Heart left ventricle (tissue), 13 donors: ENCODE results near the gene LEPR.

Experiments
- POLR2A ChIP-seq, 2 donors: fragments of 450-650 bp; IDR thresholded peaks; one replicate each; pipeline ENCODE4 v1.6.1; 2017; ENCODE audit warnings: antibody characterized with exemption in 2 of 2, mild to moderate bottlenecking in 2 of 2, moderate library complexity in 2 of 2
- TF ChIP-seq, protein P1 (sequence below), 12 donors: fragments of 200-600 bp; sonication (generic) in 4 of 12; IDR thresholded peaks; one replicate each; pipeline versions ENCODE4 v1.5.0 to v1.8.0; 2018 to 2022; ENCODE audit warnings: antibody characterized with exemption in 12 of 12, mild to moderate bottlenecking in 5 of 12
- donor health status: ischemic (EF 13 %, LVEDD 7.1; RV severe dilation, severe dysfunction).
- donor health status: DM: no; HTN: yes; CAD: no.
- donor health status: DM: no; HTN: no; CAD: no.
- donor health status: ischemic (EF 25% LVEDD 6.9; RV normal size, moderate dysfunction).
- donor health status: ischemic (EF 25% LVEDD 5.7; RV mildly dilated, moderate dysfunction).
- donor health status: ischemic (EF 35%, LVEDD 5.7; RV mildly dilated, moderate dysfunction).
- donor health status: nonischemic (EF 11% LVEDD 7.7; RV severe dilation, severe dysfunction).
- donor health status: DM: yes; HTN: yes; CAD: no.
- donor health status: PGD.
- donor health status: ischemic (EF 29% LVEDD 5.4; RV normal size, mild dysfunction).
- donor health status: nonischemic (EF 23%, LVEDD 6.1; RV moderate dilation, normal function).

DNA sequence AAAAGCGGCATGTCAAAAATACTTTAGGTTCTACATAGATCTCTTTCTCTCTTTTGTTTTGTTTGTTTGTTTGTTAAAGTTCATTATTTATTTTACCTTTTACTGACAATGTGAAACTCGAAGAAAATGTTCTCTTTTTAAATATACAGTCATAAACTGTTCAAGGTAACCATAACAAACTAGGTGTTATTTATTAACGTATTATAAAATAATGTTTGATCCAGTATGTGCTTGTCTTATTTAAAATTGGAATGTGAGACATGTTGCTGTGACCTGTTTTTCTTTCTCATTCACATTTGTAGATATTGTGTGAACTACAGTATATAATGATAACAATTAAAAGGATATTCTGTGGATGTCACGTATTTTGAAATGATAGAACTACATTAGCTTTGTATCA lies 5.9 kb upstream of the LEPR start:
- TF ChIP-seq, protein P1, sequence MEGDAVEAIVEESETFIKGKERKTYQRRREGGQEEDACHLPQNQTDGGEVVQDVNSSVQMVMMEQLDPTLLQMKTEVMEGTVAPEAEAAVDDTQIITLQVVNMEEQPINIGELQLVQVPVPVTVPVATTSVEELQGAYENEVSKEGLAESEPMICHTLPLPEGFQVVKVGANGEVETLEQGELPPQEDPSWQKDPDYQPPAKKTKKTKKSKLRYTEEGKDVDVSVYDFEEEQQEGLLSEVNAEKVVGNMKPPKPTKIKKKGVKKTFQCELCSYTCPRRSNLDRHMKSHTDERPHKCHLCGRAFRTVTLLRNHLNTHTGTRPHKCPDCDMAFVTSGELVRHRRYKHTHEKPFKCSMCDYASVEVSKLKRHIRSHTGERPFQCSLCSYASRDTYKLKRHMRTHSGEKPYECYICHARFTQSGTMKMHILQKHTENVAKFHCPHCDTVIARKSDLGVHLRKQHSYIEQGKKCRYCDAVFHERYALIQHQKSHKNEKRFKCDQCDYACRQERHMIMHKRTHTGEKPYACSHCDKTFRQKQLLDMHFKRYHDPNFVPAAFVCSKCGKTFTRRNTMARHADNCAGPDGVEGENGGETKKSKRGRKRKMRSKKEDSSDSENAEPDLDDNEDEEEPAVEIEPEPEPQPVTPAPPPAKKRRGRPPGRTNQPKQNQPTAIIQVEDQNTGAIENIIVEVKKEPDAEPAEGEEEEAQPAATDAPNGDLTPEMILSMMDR (IDR thresholded peaks at IDR 0.05) = no peak
- TF ChIP-seq POLR2A (IDR thresholded peaks at IDR 0.05) = no peak
